CD4-positive, alpha-beta memory T cell (primary cell): ENCODE results near the gene CRIP3. TPM values are rescaled to one million over a fixed set of nuclear protein-coding genes. Genes with fewer than 3 reads are reported as not detected.

Experiments
- CTCF ChIA-PET: fragments of 350-600 bp; sonication (Branson Sonifier 250); formaldehyde crosslinking; loops from one replicate; lab custom pipeline; 2021; ENCODE audit warnings: inconsistent platforms; ENCODE audit not compliant: partially characterized antibody; lab: Charles Lee
- POLR2A ChIA-PET: fragments of 350-600 bp; sonication (Branson Sonifier 250); formaldehyde crosslinking; loops from one replicate; lab custom pipeline; 2021; ENCODE audit not compliant: partially characterized antibody; lab: Charles Lee
- DNase-seq, 5 donors: peaks; one replicate each; pipeline versions ENCODE4 v3.0.0 to v3.0.0-alpha.2; 2020 to 2022; ENCODE audit warnings: mixed read lengths in 1 of 5
- H3K27ac ChIP-seq: one replicate; pipeline ENCODE4 v1.7.0; 2013; ENCODE audit warnings: low read depth, low read length
- H3K27me3 ChIP-seq: 2 replicates; pipeline ENCODE4 v1.7.0; 2013; ENCODE audit warnings: mild to moderate bottlenecking, low read length, moderate library complexity; ENCODE audit not compliant: insufficient read depth
- H3K36me3 ChIP-seq: 2 replicates; pipeline ENCODE4 v1.7.0; 2013; ENCODE audit warnings: mild to moderate bottlenecking, low read length, moderate library complexity; ENCODE audit not compliant: insufficient read depth
- H3K4me1 ChIP-seq: 2 replicates; pipeline ENCODE4 v1.7.0; 2013; ENCODE audit warnings: mild to moderate bottlenecking, low read length, moderate library complexity; ENCODE audit not compliant: insufficient read depth
- H3K4me3 ChIP-seq, 2 donors: one replicate each; pipeline ENCODE4 v1.7.0; 2013; ENCODE audit warnings: low read length in 2 of 2, mild to moderate bottlenecking in 1 of 2
- H3K9me3 ChIP-seq, 2 donors: one replicate each; pipeline ENCODE4 v1.7.0; 2013; ENCODE audit warnings: low read length in 2 of 2, control low read depth in 1 of 2; ENCODE audit not compliant: control insufficient read depth in 1 of 2
- H3K27ac Mint-ChIP-seq, 7 donors: one replicate each; pipeline ENCODE4 v1.8.0; 2020 to 2021; ENCODE audit warnings: mixed read lengths in 7 of 7, mild to moderate bottlenecking in 6 of 7, inconsistent platforms in 3 of 7, moderate library complexity in 3 of 7
- H3K27me3 Mint-ChIP-seq, 2 donors: one replicate each; pipeline ENCODE4 v1.8.0; 2020 to 2021; ENCODE audit warnings: mixed read lengths in 2 of 2
- H3K36me3 Mint-ChIP-seq, 2 donors: one replicate each; pipeline ENCODE4 v1.8.0; 2020 to 2021; ENCODE audit warnings: mixed read lengths in 2 of 2, inconsistent platforms in 1 of 2, mild to moderate bottlenecking in 1 of 2
- H3K4me1 Mint-ChIP-seq, 4 donors: one replicate each; pipeline ENCODE4 v1.8.0; 2020 to 2021; ENCODE audit warnings: mixed read lengths in 4 of 4, mild to moderate bottlenecking in 1 of 4
- H3K4me3 Mint-ChIP-seq, 8 donors: one replicate each; pipeline ENCODE4 v1.8.0; 2020 to 2021; ENCODE audit warnings: mixed read lengths in 8 of 8, mild to moderate bottlenecking in 7 of 8, moderate library complexity in 6 of 8, inconsistent platforms in 3 of 8
- H3K9me3 Mint-ChIP-seq, 8 donors: one replicate each; pipeline ENCODE4 v1.8.0; 2020 to 2021; ENCODE audit warnings: mixed read lengths in 8 of 8, mild to moderate bottlenecking in 5 of 8, inconsistent platforms in 3 of 8, moderate library complexity in 1 of 8
- intact Hi-C: fragments of 100-400 bp; cut with micrococcal nuclease; formaldehyde crosslinking; loops from one replicate; pipeline ENCODE4 v1.15.1; 2023
- polyA plus RNA-seq, 2 donors: library from polyadenylated mRNA; unstranded; fragments of 300-500 nt; fragmentation: Illumina TruSeq; gene quantifications; one replicate each; pipeline ENCODE4 v1.2.3, GENCODE V29; 2021
- total RNA-seq, 2 experiments: library from RNA; stranded (reverse); gene quantifications; one replicate each; pipeline ENCODE4 v1.2.3, GENCODE V29; 2021

CRIP3 gene
- total and polyA plus RNA-seq, 4 experiments from 2014 or later: 1.9 to 3.0 TPM; not detected in 2

- POLR2A ChIA-PET: interaction anchor here (0.6 kb wide), 1 partner anchor 343 kb away, joined by 3 read pairs; no protein-coding TSS in a partner anchor
- H3K27me3 Mint-ChIP-seq: peaks cover 20 to 28% of the 10 kb centered on the region in 2 donors
- H3K36me3 ChIP-seq: no peaks in the 10 kb centered on the region
Observed at GRCh38 chr6:43284991-43285781, 23.4 kb downstream of the CRIP3 start.

GRCh38 chr6:43283905-43284304 is 24.7 kb downstream of the CRIP3 start:
- no peak overlapping the region for H3K27ac Mint-ChIP-seq
- Histone ChIP-seq H3K4me3 (no peak overlapping the region), H3K9me3 (no peaks in the 10 kb centered on the region), H3K36me3 (no peaks in the 10 kb centered on the region), H3K27ac (no peak overlapping the region), H3K27me3 (no peaks in the 10 kb centered on the region), H3K4me1 (no peaks in the 10 kb centered on the region)
- peaks cover 0 to 1% (median 0%) of the 10 kb centered on the region in 4 donors for H3K4me1 Mint-ChIP-seq
- H3K4me3 Mint-ChIP-seq: no peak overlapping the region
- H3K36me3 Mint-ChIP-seq: no peaks in the 10 kb centered on the region
- POLR2A ChIA-PET: no interaction called here
- H3K27me3 Mint-ChIP-seq: peaks cover 20 to 28% of the 10 kb centered on the region in 2 donors
- CTCF ChIA-PET: no interaction called here
- intact Hi-C loops: no loop called here
- no peaks in the 10 kb centered on the region for H3K9me3 Mint-ChIP-seq
- no peak for DNase-seq

More at GRCh38 chr6:43284991-43285781, 23.4 kb downstream of the CRIP3 start:
- H3K27me3 ChIP-seq: no peaks in the 10 kb centered on the region
- H3K36me3 Mint-ChIP-seq: no peaks in the 10 kb centered on the region
- H3K9me3 ChIP-seq: no peaks in the 10 kb centered on the region
- no peaks in the 10 kb centered on the region for H3K9me3 Mint-ChIP-seq
- no peak overlapping the region for H3K4me3 ChIP-seq
- no peak overlapping the region for H3K4me3 Mint-ChIP-seq
- no peaks in the 10 kb centered on the region for H3K4me1 ChIP-seq
- CTCF ChIA-PET: interaction anchor here (1.0 kb wide), 1 partner anchor 17 kb away, joined by 3 read pairs; no protein-coding TSS in a partner anchor
- intact Hi-C loops: no loop called here
- no peak overlapping the region for H3K27ac ChIP-seq
- no peak overlapping the region for H3K27ac Mint-ChIP-seq
- DNase-seq: no peak
- H3K4me1 Mint-ChIP-seq: peaks cover 0 to 1% (median 0%) of the 10 kb centered on the region in 4 donors

- Histone ChIP-seq H3K4me3 (no peak overlapping the region), H3K36me3 (no peaks in the 10 kb centered on the region), H3K4me1 (no peaks in the 10 kb centered on the region), H3K9me3 (no peaks in the 10 kb centered on the region), H3K27me3 (no peaks in the 10 kb centered on the region), H3K27ac (no peak overlapping the region)
- Mint-ChIP-seq H3K36me3 (no peaks in the 10 kb centered on the region), H3K27ac (no peak overlapping the region), H3K4me1 (peaks cover 0 to 2% (median 0%) of the 10 kb centered on the region in 4 donors), H3K27me3 (peaks cover 20 to 29% of the 10 kb centered on the region in 2 donors), H3K9me3 (no peaks in the 10 kb centered on the region), H3K4me3 (no peak overlapping the region)
- DNase-seq: no peak
- ChIA-PET CTCF (no interaction called here), POLR2A (no interaction called here)
- intact Hi-C loops: no loop called here
Observed at GRCh38 chr6:43283514-43283901, 25.1 kb downstream of the CRIP3 start.

- no peaks in the 10 kb centered on the region for H3K4me1 ChIP-seq
- Mint-ChIP-seq H3K27me3 (peaks cover 18 to 29% of the 10 kb centered on the region in 2 donors), H3K27ac (no peak overlapping the region), H3K4me3 (no peak overlapping the region), H3K36me3 (no peaks in the 10 kb centered on the region), H3K4me1 (peaks cover 0 to 3% (median 0%) of the 10 kb centered on the region in 4 donors), H3K9me3 (no peaks in the 10 kb centered on the region)
- H3K36me3 ChIP-seq: no peaks in the 10 kb centered on the region
- CTCF ChIA-PET: no interaction called here
- POLR2A ChIA-PET: no interaction called here
- no peaks in the 10 kb centered on the region for H3K27me3 ChIP-seq
- H3K9me3 ChIP-seq: no peaks in the 10 kb centered on the region
- intact Hi-C loops: no loop called here
- H3K27ac ChIP-seq: no peak overlapping the region
- H3K4me3 ChIP-seq: no peak overlapping the region
- DNase-seq: no peak
Observed at GRCh38 chr6:43282636-43283513, 25.8 kb downstream of the CRIP3 start.

GRCh38 chr6:43282060-43282459 is 26.6 kb downstream of the CRIP3 start:
- Mint-ChIP-seq H3K4me3 (no peak overlapping the region), H3K27ac (peak overlapping the region in 2 of 7 donors; percentile 16 to 68), H3K36me3 (no peaks in the 10 kb centered on the region), H3K27me3 (peaks cover 16 to 25% of the 10 kb centered on the region in 2 donors), H3K4me1 (peaks cover 0 to 3% (median 0%) of the 10 kb centered on the region in 4 donors), H3K9me3 (no peaks in the 10 kb centered on the region)
- H3K9me3 ChIP-seq: no peaks in the 10 kb centered on the region
- no peak overlapping the region for H3K27ac ChIP-seq
- ChIA-PET POLR2A (no interaction called here), CTCF (no interaction called here)
- H3K36me3 ChIP-seq: no peaks in the 10 kb centered on the region
- H3K27me3 ChIP-seq: peaks cover 2% of the 10 kb centered on the region
- intact Hi-C loops: no loop called here
- no peak for DNase-seq
- H3K4me3 ChIP-seq: no peak overlapping the region
- no peaks in the 10 kb centered on the region for H3K4me1 ChIP-seq

GRCh38 chr6:43280234-43280633 is 28.4 kb downstream of the CRIP3 start:
- no peak for DNase-seq
- peaks cover 9 to 20% of the 10 kb centered on the region in 2 donors for H3K27me3 Mint-ChIP-seq
- peaks cover 4 to 6% (median 5%) of the 10 kb centered on the region in 4 donors for H3K4me1 Mint-ChIP-seq

More at GRCh38 chr6:43280234-43280633, 28.4 kb downstream of the CRIP3 start:
- no peak overlapping the region for H3K4me3 Mint-ChIP-seq
- no peak overlapping the region for H3K27ac Mint-ChIP-seq
- no peaks in the 10 kb centered on the region for H3K36me3 ChIP-seq
- no peak overlapping the region for H3K4me3 ChIP-seq
- H3K36me3 Mint-ChIP-seq: no peaks in the 10 kb centered on the region
- ChIA-PET POLR2A (interaction anchor here (1.0 kb wide), 1 partner anchor 34 kb away, joined by 3 read pairs; no protein-coding TSS in a partner anchor), CTCF (no interaction called here)
- intact Hi-C loops: no loop called here
- peaks cover 12% of the 10 kb centered on the region for H3K27me3 ChIP-seq
- H3K4me1 ChIP-seq: peaks cover 17% of the 10 kb centered on the region
- no peaks in the 10 kb centered on the region for H3K9me3 Mint-ChIP-seq
- H3K27ac ChIP-seq: no peak overlapping the region
- H3K9me3 ChIP-seq: no peaks in the 10 kb centered on the region
